SU-DHL-6 (cell line): ENCODE results near the gene NASP.
A peak's percentile ranks its signal among the peaks of the same experiment; 100 is the strongest.

ENCODE experiments used
- H2AFZ ChIP-seq: fragments of 200-600 bp; sonication (generic); 2 replicates; pipeline ENCODE4 v1.6.1; 2014; ENCODE audit warnings: low read depth, mild to moderate bottlenecking, moderate library complexity, mixed read lengths, antibody characterized with exemption, low read length; ENCODE audit not compliant: severe bottlenecking
- H3F3A ChIP-seq: fragments of 200-600 bp; shearing (Covaris generic); 2 replicates; pipeline ENCODE4 v1.6.0; 2016; ENCODE audit warnings: antibody characterized with exemption, mild to moderate bottlenecking; ENCODE audit not compliant: insufficient read depth
- H3K27ac ChIP-seq: fragments of 200-600 bp; sonication (generic); 2 replicates; pipeline ENCODE4 v1.5.1; 2016; ENCODE audit warnings: low read depth, mild to moderate bottlenecking, low read length, moderate library complexity, mixed read lengths
- H3K27me3 ChIP-seq: fragments of 200-600 bp; sonication (generic), shearing (Covaris generic); 2 replicates; pipeline ENCODE4 v1.6.0; 2014; ENCODE audit warnings: mild to moderate bottlenecking, low read length
- H3K36me3 ChIP-seq: fragments of 200-600 bp; sonication (generic); 2 replicates; pipeline ENCODE4 v1.6.1; 2014; ENCODE audit warnings: mild to moderate bottlenecking, low read length, mixed read lengths
- H3K4me2 ChIP-seq: fragments of 300-600, 200-600 bp; shearing (Covaris generic), sonication (generic); 2 replicates; pipeline ENCODE4 v1.6.0; 2014; ENCODE audit warnings: low read length, low read depth, mild to moderate bottlenecking; ENCODE audit not compliant: poor library complexity, severe bottlenecking
- H3K4me3 ChIP-seq: fragments of 200-600 bp; sonication (generic); 2 replicates; pipeline ENCODE4 v1.5.1; 2014; ENCODE audit warnings: antibody characterized with exemption, low read length, mild to moderate bottlenecking, mixed read lengths; ENCODE audit not compliant: insufficient read depth, poor library complexity, severe bottlenecking
- H3K79me2 ChIP-seq: fragments of 200-600 bp; sonication (generic); 2 replicates; pipeline ENCODE4 v1.6.1; 2014; ENCODE audit warnings: mild to moderate bottlenecking, low read length, moderate library complexity; ENCODE audit not compliant: insufficient read depth
- H3K9ac ChIP-seq: fragments of 200-600 bp; sonication (generic); 2 replicates; pipeline ENCODE4 v1.7.0; 2014; ENCODE audit warnings: mild to moderate bottlenecking, low read length
- H3K9me2 ChIP-seq: fragments of 200-600 bp; sonication (generic); replicated peaks from 2 replicates; pipeline ENCODE4 v1.6.1; 2014; ENCODE audit warnings: low read length; ENCODE audit not compliant: insufficient read depth
- H3K9me3 ChIP-seq: fragments of 200-600 bp; sonication (generic); 2 replicates; pipeline ENCODE4 v1.6.1; 2014; ENCODE audit warnings: low read length, mixed read lengths; ENCODE audit not compliant: insufficient read depth
- H4K20me1 ChIP-seq: fragments of 200-600 bp; sonication (generic); 2 replicates; pipeline ENCODE4 v1.6.1; 2014; ENCODE audit warnings: low read depth, mild to moderate bottlenecking, antibody characterized with exemption, low read length, moderate library complexity, mixed read lengths
- EZH2phosphoT487 ChIP-seq: fragments of 200-600 bp; sonication (generic), shearing (Covaris generic); conservative IDR thresholded peaks from 2 replicates; pipeline ENCODE4 v1.6.1; 2018; ENCODE audit warnings: mild to moderate bottlenecking, antibody characterized with exemption, low read length, moderate library complexity, mixed read lengths
- TF ChIP-seq, protein P1 (sequence below): fragments of 200-600 bp; sonication (generic); IDR thresholded peaks from one replicate; pipeline ENCODE4 v1.5.1; 2017; ENCODE audit warnings: antibody characterized with exemption, mild to moderate bottlenecking, low read length, moderate library complexity; ENCODE audit not compliant: insufficient read depth, poor library complexity, severe bottlenecking

NASP gene

DNA sequence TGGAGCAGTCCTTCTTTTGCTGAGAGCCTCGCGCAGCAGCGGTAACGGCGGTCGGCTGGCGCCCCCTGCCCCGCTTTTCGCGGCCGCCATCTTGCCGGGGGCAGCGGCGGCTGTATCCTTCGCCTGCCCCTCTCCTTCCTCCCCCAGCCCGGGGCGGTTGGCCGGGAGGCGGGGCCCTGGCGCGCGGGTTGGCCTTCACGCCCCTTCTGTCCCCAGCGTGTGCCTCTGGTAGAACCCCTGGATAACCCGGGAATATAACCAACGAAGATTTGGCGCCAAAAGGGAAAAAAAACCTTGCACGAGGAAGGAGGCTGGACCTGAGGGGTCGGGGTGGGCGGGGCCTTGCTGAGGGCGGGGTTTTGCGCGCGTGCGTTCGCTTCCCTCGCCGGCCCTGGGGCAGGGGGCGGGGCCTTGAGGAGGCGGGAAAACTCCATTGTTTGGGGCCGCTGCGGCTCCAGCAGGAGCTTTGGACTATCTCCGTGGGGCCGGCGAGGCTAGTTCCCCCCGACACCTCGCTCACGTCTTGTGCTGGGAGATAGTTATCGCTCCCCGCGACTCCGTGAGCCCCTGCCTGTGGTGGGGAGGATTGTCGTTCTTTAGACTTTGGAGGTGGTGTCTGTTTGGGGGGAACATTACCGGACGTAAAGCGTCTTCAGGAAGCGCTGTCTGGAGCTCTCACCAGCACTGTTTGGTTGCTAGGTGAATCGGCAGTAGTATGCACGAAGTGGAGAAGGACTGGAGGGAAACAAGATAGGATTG lies 689 bp downstream of the NASP start:
- Histone ChIP-seq H3K9ac (peak overlapping the region; percentile 96), H3K79me2 (peaks cover 56% of the 10 kb centered on the region), H3K36me3 (no peaks in the 10 kb centered on the region), H2AFZ (peak overlapping the region; percentile 96), H3K9me3 (no peaks in the 10 kb centered on the region), H3K27ac (peak overlapping the region; percentile 78), H4K20me1 (peaks cover 27% of the 10 kb centered on the region), H3K9me2 (no peaks in the 10 kb centered on the region), H3K4me3 (peak overlapping the region; percentile 81), H3F3A (peaks cover 7% of the 10 kb centered on the region), H3K27me3 (no peaks in the 10 kb centered on the region), H3K4me2 (peak overlapping the region; percentile 87)
- TF ChIP-seq, protein P1, sequence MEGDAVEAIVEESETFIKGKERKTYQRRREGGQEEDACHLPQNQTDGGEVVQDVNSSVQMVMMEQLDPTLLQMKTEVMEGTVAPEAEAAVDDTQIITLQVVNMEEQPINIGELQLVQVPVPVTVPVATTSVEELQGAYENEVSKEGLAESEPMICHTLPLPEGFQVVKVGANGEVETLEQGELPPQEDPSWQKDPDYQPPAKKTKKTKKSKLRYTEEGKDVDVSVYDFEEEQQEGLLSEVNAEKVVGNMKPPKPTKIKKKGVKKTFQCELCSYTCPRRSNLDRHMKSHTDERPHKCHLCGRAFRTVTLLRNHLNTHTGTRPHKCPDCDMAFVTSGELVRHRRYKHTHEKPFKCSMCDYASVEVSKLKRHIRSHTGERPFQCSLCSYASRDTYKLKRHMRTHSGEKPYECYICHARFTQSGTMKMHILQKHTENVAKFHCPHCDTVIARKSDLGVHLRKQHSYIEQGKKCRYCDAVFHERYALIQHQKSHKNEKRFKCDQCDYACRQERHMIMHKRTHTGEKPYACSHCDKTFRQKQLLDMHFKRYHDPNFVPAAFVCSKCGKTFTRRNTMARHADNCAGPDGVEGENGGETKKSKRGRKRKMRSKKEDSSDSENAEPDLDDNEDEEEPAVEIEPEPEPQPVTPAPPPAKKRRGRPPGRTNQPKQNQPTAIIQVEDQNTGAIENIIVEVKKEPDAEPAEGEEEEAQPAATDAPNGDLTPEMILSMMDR = no peak
- no peak for TF ChIP-seq EZH2phosphoT487

DNA sequence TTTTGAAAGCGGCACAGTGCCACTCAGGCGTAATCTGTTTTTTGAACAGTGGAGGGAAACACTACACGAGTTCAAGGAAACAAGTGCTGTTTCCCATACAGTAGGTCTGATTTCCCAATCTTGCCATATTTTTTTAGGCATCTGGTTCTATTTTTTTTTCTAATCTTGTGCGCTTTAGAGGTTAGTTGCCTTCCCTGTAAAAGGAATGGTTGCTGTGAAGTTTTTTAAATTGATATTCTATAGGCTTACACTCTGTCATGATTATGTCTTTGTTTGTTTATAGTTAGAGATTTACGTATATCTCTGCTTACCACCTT lies 1.2 kb downstream of the NASP start:
- peak overlapping the region; percentile 81 for H3K4me3 ChIP-seq

DNA sequence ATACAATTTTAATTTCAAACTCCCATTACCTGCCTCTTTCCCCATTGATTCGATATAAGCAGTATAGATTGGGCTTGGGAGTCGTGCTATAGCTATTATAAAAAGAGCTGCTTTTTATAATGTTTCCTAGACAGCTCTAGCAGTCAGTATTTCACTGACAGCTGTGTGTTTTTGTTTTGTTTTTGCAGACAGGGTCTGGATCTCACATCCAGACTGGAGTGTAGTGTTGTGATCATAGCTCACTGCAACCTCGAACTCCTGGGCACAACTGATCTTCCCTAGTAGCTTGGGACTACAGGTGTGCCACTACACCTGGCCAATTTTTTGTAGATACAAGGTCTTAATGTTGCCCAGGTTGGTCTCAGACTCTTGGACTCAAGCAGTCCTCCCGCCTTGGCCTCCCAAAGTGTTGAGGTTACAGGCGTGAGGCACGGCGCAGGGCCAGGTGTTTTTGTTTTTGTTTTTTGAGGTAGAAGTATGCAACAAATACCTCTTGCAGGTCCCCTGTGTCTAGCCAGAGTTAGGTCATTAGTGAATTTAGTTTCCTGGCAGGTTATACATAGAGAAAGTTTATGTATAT lies 1.7 kb downstream of the NASP start:
- no peaks in the 10 kb centered on the region for H3K9me3 ChIP-seq
- H3K9ac ChIP-seq = peak overlapping the region; percentile 96
- no peak overlapping the region for H2AFZ ChIP-seq
- peaks cover 67% of the 10 kb centered on the region for H3K79me2 ChIP-seq
- peak overlapping the region; percentile 81 for H3K4me3 ChIP-seq
- no peaks in the 10 kb centered on the region for H3K27me3 ChIP-seq
- H3F3A ChIP-seq = peaks cover 7% of the 10 kb centered on the region
- H3K4me2 ChIP-seq = peak overlapping the region; percentile 87
- H3K9me2 ChIP-seq = no peaks in the 10 kb centered on the region
- TF ChIP-seq, protein P1 = no peak
- TF ChIP-seq EZH2phosphoT487 = no peak
- H3K36me3 ChIP-seq = no peaks in the 10 kb centered on the region
- no peak overlapping the region for H3K27ac ChIP-seq
- peaks cover 27% of the 10 kb centered on the region for H4K20me1 ChIP-seq

More for the DNA sequence above, 1.2 kb downstream of the NASP start:
- Histone ChIP-seq H3K9me3 (no peaks in the 10 kb centered on the region), H3K9ac (peak overlapping the region; percentile 96), H3F3A (peaks cover 7% of the 10 kb centered on the region), H3K27ac (no peak overlapping the region), H3K9me2 (no peaks in the 10 kb centered on the region), H3K36me3 (no peaks in the 10 kb centered on the region), H3K4me2 (peak overlapping the region; percentile 87), H2AFZ (no peak overlapping the region), H4K20me1 (peaks cover 27% of the 10 kb centered on the region), H3K79me2 (peaks cover 62% of the 10 kb centered on the region), H3K27me3 (no peaks in the 10 kb centered on the region)
- TF ChIP-seq, protein P1 = no peak
- TF ChIP-seq EZH2phosphoT487 = no peak
